PFSK-1 (cell line): ENCODE data around the gene HIVEP2.

ENCODE experiments used
- FOXP2 ChIP-seq: optimal IDR thresholded peaks from 2 replicates; pipeline ENCODE3; 2011; ENCODE audit warnings: borderline replicate concordance, control low read depth, inconsistent platforms; ENCODE audit not compliant: insufficient read depth; ENCODE audit errors: extremely low read length, extremely low read depth
- POLR2AphosphoS5 ChIP-seq: IDR thresholded peaks from 2 replicates; pipeline ENCODE4 v1.6.1; 2012; ENCODE audit warnings: low read depth, mild to moderate bottlenecking, control low read depth, low read length, moderate library complexity
- SIN3A ChIP-seq: IDR thresholded peaks from 2 replicates; pipeline ENCODE4 v1.6.1; 2012; ENCODE audit warnings: mild to moderate bottlenecking, low read length, moderate library complexity, borderline replicate concordance; ENCODE audit not compliant: insufficient read depth
- TAF1 ChIP-seq: IDR thresholded peaks from 2 replicates; pipeline ENCODE4 v1.6.1; 2012; ENCODE audit warnings: low read length, control low read depth, borderline replicate concordance; ENCODE audit not compliant: insufficient read depth
- TF ChIP-seq, protein P1 (sequence below), 2 experiments: IDR thresholded peaks; 2 replicates each; pipeline versions ENCODE4 v1.6.1 to v1.8.0; 2011 to 2012; ENCODE audit warnings: low read depth in 2 of 2, low read length in 2 of 2, control low read depth in 1 of 2, inconsistent platforms in 1 of 2, mild to moderate bottlenecking in 1 of 2, moderate library complexity in 1 of 2; ENCODE audit not compliant: insufficient read depth in 1 of 2

The HIVEP2 gene

DNA sequence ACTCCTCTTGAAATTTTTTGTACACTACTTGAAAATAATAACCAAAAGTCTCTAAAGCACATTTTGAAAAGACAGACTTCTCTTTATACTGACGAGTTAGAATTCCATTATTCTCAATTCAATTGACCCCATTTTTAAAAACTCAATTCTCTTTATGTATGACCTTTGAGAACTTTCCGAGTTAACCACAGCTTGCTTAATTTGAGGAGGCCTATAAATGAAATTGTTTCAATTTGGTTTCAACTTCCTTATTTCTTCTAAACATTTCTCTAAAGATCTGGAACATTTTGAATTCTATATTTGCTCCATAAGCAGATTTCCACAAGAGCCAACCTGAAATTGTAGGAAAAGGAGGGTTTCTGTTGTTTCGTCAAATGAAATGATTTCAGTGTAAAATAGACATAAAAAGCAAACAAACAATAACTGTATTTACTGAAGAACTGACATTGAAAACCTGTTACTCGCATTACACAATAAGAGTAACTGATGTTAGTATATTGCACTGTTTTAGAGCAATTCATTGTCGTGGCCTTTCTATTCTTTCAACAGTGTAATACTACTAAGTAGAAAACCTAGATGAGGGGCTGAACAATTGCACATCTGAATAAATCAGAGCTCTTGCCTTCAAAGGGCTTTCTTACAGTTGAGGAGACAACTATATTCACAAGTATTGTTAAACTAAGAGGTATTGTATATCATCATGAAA lies 223.6 kb downstream of the HIVEP2 start:
- no peak for TF ChIP-seq SIN3A
- TF ChIP-seq FOXP2: no peak
- no peak for TF ChIP-seq POLR2AphosphoS5
- TF ChIP-seq, protein P1, sequence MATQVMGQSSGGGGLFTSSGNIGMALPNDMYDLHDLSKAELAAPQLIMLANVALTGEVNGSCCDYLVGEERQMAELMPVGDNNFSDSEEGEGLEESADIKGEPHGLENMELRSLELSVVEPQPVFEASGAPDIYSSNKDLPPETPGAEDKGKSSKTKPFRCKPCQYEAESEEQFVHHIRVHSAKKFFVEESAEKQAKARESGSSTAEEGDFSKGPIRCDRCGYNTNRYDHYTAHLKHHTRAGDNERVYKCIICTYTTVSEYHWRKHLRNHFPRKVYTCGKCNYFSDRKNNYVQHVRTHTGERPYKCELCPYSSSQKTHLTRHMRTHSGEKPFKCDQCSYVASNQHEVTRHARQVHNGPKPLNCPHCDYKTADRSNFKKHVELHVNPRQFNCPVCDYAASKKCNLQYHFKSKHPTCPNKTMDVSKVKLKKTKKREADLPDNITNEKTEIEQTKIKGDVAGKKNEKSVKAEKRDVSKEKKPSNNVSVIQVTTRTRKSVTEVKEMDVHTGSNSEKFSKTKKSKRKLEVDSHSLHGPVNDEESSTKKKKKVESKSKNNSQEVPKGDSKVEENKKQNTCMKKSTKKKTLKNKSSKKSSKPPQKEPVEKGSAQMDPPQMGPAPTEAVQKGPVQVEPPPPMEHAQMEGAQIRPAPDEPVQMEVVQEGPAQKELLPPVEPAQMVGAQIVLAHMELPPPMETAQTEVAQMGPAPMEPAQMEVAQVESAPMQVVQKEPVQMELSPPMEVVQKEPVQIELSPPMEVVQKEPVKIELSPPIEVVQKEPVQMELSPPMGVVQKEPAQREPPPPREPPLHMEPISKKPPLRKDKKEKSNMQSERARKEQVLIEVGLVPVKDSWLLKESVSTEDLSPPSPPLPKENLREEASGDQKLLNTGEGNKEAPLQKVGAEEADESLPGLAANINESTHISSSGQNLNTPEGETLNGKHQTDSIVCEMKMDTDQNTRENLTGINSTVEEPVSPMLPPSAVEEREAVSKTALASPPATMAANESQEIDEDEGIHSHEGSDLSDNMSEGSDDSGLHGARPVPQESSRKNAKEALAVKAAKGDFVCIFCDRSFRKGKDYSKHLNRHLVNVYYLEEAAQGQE (IDR thresholded peaks at IDR 0.05; ENCODE audit: insufficient read depth in 1 of 2, low read depth in 2 of 2, low read length in 2 of 2): no peak
- no peak for TF ChIP-seq TAF1

DNA sequence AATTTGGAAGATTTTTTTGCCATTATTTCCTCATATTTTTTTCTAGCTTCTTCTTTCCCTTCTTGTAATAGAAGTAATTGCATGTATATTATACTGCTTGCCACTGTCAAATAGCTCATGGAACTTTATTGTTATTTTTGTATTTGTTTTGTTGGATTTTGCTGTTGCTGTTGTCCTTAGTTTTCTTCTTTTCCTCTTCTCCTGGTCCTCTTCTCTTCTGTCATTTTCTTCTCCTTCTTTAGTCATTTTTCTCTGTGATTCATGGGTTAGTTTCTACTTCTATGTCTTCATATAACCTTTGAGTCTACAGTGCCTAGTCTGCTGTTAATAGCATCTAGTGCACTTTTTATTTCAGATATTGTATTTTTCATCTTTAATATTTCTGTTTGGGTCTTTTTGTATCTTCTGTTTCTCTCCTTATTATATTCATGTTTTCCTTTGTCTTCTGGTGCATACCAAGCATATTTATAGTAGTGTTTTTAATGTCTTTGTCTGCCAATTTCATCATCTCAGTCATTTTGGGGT lies 226.2 kb downstream of the HIVEP2 start:
- TF ChIP-seq TAF1 (no peak), FOXP2 (no peak), SIN3A (no peak), POLR2AphosphoS5 (no peak)
- TF ChIP-seq, protein P1 (IDR thresholded peaks at IDR 0.05; ENCODE audit: insufficient read depth in 1 of 2, low read depth in 2 of 2, low read length in 2 of 2): no peak

DNA sequence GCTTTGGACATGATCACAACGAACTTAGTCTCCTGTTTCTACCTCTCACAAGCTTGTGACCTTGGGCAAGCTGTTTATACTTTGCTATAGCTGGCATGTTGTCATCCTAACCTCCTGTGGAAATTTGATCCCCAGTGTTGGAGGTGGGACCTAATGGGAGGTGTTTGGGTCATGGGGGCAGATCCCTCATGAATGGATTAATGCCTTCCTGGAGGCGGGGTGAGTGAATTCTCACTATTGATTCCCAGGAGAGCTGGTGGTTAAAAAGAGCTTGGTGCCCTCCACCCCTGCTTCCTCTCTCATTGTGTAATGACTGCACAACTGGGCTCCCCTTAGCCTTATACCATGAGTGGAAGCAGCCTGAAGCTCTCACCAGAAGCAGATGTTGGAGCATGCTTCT lies 228.9 kb downstream of the HIVEP2 start:
- TF ChIP-seq POLR2AphosphoS5 (no peak), FOXP2 (no peak), SIN3A (no peak), TAF1 (no peak)

DNA sequence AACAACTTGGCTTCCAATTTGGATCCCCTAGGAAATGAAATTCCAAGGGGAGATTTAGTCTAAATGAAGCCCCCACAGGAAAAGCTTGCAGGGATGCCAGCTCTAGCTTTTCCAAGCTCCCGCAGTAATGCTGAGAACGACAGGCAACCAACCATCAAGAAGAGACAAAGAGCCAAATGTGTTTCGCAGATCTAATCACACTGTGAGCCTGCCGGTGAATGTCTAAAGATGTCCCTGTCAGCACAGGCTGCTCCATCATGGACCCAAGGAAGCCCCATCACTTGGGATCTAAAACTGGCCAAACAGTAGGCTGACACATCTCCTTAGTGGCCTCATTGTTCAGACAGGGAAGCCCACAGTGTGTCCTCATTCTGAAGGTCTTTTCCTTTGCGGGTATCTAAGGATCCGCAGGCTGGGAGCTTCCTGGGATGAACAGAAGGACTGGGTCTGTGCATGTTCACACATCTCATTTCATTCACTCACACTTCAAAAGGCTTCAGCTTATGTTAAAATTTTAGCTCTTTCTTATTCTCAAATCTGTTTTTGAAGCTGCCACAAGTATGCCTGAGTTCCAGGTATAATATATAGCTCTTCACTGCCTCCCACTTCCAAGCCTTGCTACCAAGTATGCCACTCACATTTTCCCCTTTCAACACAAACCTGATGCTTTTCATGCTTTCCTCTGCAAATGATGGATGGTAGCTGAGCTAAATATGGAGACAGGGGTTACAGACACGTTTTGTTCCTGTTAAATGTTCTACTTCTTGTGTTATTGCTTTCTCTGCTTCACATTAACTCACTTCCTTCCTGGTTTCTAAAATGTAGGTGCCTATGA lies 229.8 kb downstream of the HIVEP2 start:
- TF ChIP-seq, protein P1 (IDR thresholded peaks at IDR 0.05; ENCODE audit: insufficient read depth in 1 of 2, low read depth in 2 of 2, low read length in 2 of 2): no peak

DNA sequence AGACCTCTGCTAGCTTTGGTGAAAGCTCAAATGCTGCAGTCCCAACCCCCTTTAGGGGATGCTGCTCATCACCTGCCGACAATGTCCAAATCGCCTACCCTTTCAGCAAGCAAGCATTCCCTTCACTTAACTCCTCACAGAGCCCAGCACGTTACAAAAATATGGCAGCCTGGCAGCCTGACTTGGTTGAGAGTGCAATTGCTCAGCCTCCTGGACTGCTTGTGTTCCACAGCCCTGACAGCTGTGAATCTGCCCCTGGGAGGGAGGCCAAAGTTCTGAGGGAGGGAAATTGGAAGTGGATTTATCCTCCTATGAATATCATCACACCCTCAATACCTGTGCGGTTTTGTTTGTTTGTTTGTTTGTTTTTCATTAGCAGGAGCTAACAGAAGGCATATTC lies 231.0 kb downstream of the HIVEP2 start:
- TF ChIP-seq FOXP2 (no peak), TAF1 (no peak), POLR2AphosphoS5 (no peak), SIN3A (no peak)
- TF ChIP-seq, protein P1 (IDR thresholded peaks at IDR 0.05; ENCODE audit: insufficient read depth in 1 of 2, low read depth in 2 of 2, low read length in 2 of 2): no peak
